ENCODE data around the gene IFIT1B. TPM values are rescaled to one million over a fixed set of nuclear protein-coding genes. Genes with fewer than 3 reads are reported as not detected.
"Not testable (repeated sequence)": the region's sequence is repeated elsewhere in the genome, so short reads cannot be mapped to it uniquely, and the experiment has no call there.

The IFIT1B gene
- total RNA-seq, 1 donor from 2014 or later = not detected

DNA sequence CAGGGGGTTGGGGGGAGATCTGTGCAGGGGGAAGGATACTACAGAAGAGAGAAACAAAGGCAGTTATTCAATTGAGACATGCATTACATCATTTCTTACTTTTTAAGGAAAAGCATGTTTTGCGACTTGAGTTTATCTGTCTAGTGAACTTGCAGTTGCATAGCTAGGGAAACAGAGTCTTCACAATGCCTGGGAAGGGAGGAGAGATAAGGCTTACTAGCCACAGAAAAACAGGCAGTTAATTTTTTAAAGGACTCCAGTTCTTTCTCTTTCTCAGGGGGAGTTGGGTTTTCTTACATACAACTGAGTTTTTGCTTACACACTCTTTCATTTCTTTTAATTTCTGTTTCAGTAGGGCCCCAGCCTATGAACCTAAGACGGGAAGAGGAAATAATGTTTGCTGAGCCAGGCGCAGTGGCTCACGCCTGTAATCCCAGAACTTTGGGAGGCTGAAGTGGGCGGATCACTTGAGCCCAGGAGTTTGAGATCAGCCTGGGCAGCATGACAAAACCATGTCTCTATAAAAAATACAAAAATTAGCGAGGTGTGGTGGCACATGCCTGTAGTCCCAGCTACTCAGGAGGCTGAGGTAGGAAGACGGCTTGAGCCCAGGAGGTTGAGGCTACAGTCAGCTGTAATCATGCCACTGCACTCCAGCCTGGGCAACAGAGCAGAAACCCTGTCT lies 27.1 kb upstream of the IFIT1B start:
- DNase-seq = not testable (repeated sequence)

DNA sequence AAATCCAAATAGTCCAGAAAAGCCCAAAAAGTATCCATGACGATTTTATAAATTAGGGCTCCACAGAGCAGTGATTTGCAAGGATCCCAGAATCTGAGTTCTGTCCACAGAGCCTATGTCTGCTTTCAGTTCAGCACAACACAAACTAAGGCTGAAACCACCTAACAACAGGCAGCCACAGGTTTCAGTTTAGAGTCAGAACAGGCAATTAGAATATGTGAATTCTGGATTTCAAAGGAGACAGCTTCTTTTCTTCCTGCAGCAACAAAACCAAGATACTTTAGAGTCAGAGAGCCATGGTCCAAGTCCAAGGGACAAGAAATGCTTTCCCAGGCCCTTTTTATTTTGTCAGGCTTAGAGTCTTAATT lies 26.5 kb upstream of the IFIT1B start:
- DNase-seq = no peak

DNA sequence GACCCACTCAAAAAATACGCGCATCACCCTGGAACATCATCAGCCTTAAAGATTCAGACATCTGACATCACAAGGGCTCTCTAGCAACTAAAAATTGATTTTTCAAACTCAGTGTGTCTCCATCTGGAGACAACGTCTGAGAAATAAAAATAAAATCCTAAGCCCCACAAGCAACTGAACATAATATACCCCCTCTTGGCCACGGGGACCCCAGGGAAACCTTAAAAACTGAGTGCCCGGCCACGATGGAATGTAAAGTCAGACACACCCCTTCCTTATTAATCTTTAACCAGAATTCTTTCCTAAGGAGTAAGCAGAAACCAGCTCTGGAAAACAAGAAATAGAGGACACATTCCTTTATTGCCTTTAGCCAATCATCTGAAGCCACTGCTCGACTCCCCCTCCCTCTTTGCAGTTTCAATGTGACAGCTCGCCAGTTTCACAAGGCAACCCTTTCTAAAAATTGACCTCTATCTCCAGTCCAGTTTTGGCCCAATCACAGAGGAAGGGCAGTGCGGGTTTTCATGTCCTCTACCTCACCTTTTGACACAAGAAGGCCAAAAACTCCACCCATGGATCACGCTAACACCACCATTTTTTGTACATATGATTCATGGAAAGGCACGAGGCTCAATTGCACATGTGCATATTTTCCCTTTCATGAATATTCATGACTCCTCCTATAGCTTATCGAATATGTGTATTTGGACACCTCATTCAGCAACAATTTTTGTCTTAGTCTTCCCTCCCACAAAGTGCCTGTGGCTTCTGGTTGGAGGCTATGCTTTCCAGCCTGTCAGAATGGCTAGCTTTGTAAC lies 25.9 kb upstream of the IFIT1B start:
- DNase-seq = no peak

DNA sequence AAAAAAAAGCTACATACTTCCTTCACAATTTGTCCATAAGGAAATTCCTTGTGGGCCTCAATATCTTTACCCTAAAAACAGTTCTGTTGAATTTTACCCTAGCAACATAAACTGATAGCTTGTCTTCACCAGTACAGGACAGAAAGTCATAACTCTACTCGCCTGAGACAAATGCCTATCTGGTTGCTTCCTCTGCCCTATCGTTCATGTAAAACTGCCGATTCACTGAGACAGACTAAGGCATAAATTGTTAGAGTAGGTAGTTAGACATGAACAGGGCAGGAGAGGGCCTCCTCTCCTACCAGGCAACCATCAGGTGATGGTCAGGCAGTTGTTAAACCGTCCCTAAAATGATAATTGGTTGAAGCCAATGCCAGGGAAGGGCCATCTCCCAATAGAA lies 25.1 kb upstream of the IFIT1B start:
- no peak for DNase-seq

DNA sequence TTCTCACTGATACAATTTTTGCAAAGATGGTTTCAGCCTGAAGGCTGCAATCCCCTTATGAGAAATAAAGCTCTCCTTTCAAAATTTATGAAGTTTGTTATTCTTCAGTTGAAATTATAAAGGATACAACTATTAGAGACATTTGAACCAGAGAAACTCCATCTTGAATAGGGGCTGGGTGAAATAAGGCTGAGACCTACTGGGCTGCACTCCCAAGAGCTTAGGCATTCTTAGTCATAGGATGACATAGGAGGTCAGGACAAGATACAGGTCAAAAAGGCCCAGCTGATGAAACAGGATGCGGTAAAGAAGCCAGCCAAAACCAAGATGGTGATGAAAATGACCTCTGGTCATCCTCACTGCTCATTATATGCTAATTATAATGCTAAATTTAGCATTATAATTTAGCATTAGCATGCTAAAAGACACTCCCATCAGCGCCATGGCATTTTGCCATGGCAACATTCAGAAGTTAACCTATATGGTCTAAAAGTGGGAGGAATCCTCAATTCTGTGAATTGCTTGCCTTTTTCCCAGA lies 22.4 kb upstream of the IFIT1B start:
- DNase-seq = no peak

DNA sequence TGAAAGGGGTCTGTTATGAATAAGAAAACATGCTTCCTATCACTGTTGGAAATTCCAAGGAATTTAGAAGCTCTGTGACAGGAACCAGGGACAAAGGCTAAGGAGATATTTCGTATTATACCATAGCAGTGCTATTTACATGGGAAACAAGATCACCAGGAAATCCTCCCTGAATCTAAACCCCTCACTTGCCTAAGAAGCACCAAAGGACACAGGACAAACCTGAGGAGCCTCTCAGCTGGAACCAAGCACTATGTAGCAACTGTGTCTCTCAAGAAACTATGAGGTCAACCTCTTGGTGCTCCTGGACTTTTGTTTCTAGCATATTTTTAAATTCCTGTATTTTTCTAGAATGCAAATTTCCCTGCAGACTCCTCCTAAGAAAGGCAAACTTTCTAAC lies 20.8 kb upstream of the IFIT1B start:
- DNase-seq = no peak

DNA sequence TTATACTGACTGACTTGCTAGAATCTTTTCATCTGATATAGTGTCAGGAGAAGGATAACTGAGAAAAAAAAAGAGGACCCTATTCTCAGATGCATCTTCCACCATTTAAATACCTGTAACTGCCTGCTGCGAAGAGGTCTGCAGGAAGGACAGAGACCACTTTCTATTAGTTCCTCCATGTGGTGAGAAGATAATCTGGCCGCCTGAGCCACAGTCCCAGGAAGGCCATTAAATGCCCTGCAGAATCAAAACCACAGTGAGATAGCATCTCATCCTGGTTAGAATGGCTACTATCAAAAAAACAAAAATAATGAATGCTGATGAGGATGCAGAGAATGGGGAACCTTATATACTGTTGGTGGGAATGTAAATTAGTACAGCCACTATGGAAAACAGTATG lies 19.9 kb upstream of the IFIT1B start:
- DNase-seq = no peak

DNA sequence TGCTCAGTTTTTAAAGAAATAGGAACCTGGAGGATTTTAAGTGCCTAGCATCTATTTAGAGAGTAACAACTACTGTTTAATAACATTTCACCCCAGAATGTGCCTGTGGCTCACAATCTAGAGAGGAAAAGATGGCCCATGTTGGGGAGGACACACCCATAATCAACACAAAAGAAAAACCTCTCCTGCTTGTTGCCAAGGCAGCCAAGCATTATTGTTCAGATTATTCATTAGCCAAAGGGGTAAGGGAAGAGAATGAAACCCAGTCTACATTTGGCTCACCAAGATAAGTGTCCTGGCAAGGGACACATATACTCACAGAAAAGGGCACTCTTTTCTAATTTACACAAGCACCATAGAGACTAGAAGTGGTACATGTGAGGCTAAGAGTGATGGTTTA lies 17.7 kb upstream of the IFIT1B start:
- DNase-seq = no peak

DNA sequence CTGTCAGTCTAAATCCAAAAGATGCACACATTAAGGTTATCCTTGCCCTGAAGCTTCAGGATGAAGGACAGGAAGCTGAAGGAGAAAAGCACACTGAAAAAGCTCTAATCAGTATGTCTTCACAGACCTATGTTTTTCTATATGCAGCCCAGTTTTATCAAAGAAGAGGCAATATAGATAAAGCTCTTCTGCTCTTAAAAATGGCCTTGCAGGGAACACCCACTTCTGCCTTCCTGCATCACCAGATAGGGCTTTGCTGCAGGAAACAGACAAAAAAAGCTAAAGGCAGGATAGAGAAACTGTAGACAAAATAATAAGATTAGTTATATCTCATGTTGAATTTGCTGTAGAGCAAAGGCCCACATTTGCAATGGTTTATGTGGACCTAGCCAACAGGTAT lies 14.9 kb upstream of the IFIT1B start:
- no peak for DNase-seq

DNA sequence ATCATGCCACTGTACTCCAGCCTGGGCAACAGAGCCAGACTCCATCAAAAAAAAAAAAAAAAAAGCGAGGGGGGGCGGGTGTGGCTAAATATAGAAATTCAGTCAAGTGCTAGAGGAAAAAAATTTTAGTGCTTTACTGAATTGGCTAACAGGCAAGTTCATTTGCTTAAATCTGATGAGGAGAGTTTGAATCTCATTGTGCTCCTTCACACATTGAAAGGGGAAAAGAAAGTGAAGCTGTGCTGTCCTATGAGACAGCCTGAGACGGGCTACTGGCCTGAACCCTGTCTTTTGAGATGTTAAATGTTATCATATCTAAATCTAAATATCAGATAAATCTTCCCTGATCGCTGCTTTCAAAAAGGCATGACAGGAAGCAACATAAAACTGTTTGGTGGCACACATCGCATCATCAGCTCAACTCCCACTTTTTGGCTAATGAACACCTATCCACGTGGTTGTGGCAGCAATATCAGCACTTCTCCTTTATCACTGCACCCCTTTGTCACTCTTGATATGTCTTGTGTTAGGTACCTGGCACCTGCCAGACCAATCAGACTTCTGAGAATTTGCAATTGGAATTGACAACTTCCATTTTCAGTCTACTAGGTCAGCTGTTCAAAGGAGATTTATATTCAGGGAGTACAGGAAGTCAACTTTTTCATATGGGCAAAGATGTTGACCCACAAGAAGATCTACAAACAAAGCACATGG lies 14.0 kb upstream of the IFIT1B start:
- DNase-seq = no peak

DNA sequence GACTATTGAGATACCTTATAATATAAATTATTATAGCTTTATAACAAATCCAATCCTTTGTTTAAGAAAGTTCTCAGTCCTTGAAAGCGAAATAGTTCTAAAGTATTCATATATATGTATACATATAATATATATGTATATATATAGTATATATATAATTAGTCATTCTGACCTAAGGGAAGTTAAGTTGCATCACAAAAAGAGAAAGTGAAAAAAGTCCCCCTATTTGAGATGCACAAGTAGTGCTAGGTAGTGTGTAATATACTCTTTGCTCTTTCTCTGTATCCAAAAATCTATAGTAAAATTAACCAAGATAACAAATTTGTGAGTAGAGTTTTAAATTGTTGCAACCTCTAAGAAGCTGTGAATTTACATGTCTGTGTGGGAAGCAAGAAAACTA lies 13.3 kb upstream of the IFIT1B start:
- DNase-seq = no peak

DNA sequence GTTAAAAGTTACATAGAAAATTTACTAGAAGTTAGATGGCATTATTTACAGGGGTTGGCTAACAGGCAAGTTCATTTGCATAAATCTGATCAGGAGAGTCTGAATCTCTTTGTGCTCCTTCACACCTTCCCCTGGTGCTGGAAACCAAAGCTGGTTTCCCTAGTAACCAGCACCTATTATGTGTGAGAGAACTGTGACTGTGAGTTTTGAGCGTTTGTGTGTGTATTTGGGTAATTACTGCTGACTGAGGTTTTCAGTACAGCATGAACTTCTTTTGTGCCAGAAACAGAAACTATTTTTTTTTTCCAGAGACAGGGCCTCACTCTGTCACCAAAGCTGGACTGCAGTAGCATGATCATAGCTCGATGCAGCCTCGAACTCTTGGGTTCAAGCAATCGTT lies 10.3 kb upstream of the IFIT1B start:
- no peak for DNase-seq

DNA sequence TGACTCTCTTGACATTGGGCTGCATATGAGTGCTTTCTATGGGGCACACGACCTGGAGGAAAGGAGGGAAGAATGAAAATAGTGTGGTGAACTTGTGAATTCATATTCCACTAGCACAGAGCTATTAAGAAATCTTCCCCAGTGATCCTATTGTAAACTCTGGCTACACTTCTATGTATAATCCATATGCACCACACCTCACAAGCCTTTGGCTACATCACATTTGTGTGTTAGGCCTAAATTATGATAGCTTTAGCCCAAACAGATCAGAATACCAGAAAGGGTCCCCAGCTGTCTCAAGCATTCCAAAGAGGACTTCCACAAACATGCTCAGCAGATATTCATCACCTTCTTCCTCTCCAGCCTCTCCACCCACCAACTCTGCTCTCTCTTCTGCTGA lies 9.7 kb upstream of the IFIT1B start:
- no peak for DNase-seq

DNA sequence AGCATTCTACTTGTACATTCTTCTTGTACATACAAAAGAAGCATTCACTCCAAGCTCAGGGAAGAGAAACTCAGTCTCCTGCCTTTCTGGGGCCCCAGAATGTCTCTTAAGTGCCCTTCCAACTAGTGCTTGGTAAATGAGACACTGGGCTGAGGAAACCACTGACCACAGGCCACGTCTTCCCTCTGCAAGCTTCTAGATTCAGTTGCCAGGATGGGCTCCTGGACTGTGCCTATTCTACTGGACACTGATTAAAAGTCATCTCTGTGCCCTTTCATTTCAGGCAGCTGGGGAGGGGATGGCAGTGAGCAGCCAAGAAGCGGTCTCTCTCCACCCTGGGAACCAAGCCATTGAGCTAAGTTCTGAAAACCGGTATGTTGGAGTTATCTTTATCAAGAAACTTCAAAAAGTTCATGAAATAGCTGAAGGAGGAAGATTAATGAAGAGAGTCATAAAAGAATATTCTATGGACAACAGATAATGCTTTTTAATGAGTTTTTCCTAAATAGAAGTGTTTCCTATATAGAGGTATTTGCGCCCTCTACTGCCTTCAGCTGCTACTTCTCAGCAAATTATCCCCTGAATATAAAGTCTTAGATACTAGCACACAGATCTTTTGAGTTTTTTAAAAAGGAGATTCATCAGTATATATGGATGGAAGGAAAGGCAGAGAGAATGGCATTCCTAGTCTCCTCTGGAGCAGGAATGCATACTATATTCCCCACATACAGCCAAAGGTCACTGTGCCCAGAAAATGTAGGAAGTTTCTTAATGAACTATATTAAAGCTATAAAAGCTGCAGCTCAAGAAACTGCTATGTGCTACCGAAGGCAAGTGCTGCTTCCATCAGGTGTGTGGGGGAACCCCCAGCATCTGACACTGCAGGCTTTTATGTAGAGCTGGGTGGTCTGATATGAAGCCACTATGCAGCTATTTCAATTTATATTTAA lies 8.4 kb upstream of the IFIT1B start:
- DNase-seq = peak; percentile 69

DNA sequence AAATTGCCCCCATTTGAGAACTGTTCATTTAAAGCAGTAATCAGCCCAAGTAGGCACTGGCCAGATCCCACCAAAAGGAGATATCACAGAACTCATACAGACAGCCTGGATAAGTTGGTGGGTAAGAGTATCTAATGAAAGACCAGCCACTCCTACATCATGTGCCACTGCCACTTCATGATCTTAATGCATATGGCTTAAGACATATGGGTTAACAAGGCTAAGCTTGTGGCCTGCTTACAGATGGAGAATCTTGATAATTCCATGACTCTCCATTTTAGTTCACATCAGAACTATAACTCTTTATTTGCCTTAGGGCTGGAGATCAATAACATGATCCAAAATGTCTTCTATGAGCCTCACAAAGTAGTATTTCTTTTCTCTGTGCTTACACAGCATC lies 6.8 kb upstream of the IFIT1B start:
- no peak for DNase-seq

DNA sequence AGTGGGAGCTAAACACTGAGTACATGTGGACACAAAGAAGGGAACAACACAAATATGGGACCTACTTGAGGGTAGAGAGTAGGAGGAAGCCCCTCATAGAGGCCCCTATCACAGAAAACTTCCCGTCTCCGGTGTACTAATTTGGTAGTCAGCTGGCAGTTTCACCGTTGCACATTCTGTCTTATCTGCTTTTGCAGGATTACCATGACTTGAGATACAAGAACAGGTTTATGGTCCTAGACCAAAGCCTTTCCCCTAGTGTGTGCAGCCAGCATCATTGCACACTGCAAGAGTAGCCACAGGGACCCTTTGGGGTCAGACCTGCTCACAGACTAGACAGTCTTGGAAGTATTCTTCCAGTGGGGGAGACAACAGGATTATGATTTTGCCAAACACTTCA lies 5.9 kb upstream of the IFIT1B start:
- DNase-seq = no peak

DNA sequence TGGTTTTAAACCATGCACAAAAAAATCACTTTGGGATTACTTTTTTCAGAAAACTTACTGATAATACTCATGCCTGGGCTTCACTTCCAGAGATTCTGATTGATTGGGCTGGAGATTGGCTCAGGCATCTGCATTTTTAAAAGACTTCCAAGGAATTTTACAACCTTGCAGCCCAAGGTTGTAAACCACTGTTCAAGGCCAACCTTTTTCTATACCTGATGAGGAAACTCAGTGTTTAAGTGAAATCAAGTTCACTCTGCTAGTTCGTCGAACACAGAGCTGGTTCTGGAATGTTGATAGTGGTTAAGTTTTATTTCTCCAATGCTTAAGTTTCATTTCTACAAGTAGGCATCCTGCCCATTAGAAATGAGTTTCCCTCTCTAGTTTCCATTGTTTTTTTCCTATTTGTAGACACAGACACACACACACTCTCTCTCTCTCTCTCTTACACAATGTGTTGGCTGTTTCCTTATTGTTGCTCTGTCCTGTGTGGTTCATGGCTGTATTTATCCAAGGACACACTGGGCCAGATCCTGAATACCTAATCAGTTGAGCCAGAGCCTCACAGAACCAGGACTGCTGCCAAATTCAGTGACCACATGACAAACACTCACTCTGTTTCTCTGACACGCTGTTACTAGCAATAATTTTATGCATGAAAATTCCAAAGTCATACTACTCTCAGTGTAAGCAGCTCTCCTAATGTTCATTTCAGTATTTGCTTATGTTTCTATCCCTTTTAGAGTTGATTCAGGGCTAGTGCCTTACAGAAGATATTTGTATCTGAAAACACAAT lies 3.7 kb upstream of the IFIT1B start:
- peak; percentile 94 for DNase-seq

DNA sequence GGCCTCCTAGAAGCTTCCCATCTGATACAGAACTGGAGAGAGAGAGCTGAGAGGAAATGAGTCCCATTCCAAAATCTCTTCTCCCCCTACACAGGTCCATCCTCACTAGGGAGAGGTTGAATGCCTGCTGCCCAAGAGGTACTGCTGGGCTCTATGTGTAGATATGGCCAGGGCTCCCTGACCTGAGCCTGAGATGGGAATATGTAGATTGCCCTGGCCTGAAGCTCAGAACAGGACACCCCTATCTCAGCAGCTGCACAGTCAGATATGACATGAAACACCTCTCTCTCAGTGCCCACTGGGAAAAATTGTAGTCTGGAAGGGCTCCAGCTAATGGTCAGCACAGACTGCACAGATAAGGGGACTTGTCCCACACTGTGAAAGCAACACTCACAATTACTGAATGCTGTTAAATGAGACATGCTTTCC lies 3.1 kb upstream of the IFIT1B start:
- DNase-seq = no peak

DNA sequence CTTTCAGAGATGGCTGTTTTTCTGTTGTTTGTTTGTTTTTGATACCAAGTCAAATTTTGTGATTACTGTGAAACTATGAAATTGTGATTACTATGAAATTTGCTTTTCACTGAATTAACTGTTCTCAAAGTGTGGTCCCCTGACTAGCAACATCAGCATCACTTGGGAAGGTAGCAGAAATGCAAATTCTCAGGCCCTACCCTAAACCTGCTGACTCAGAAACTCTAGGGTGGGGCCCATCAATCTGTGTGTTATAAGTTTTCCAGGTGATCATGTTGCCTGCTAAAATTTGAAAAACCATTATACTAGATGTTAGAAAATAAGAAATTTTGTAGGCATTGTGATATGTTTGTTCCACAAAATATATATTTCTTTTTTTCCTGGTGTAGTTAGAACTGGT lies 1.2 kb downstream of the IFIT1B start:
- no peak for DNase-seq

DNA sequence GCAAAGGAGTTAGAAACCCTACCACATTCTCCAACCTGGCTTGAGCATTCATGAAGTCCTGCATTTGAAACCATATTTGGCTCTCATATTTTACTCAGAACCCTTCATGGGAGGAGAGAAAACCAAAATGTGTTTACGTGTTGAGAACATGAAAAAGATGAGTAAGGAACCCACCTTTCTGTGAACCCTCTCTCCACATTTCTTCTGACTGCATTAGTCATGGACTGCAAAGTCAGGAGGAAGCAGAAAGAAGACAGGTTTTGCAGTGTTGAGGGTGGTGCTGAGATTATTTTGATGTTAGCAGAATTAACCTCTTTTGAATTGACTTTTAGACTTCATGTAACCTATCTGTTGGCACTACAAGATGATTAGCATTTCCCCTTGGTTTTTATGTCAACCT lies 4.9 kb downstream of the IFIT1B start:
- no peak for DNase-seq

Measured in dermis blood vessel endothelial cell (primary cell).